DMS153 (cell line): ENCODE data around the gene LSM2.
A peak's percentile ranks its signal among the peaks of the same experiment; 100 is the strongest.
"Not testable (repeated sequence)": the region's sequence is repeated elsewhere in the genome, so short reads cannot be mapped to it uniquely, and the experiment has no call there.

ENCODE experiments used
- DNase-seq: peaks from one replicate; lab custom pipeline; 2025; lab: John Stamatoyannopoulos, UW

Gene LSM2

DNA sequence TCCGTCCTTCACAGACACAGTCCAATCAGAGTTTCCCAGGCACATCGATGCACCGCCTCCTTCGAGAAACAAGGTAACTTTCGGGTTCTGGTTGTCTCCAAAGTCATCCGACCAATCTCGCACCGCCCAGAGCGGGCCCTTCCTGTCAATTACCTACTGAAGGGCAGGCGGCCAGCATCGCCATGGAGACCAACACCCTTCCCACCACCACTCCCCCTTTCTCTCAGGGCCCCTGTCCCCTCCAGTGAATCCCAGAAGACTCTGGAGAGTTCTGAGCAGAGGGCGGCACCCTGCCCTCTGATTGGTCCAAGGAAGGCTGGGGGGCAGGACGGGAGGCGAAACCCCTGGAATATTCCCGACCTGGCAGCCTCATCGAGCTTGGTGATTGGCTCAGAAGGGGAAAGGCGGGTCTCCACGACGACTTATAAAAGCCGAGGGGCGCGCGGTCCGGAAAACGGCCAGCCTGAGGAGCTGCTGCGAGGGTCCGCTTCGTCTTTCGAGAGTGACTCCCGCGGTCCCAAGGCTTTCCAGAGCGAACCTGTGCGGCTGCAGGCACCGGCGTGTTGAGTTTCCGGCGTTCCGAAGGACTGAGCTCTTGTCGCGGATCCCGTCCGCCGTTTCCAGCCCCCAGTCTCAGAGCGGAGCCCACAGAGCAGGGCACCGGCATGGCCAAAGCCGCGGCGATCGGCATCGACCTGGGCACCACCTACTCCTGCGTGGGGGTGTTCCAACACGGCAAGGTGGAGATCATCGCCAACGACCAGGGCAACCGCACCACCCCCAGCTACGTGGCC lies 20.7 kb upstream of the LSM2 start, which contains the start of gene HSPA1B:
HSPA1B (plus strand) TSS at position 453 of the 794 bp plus-strand sequence; CDS start at position 666, 213 bp downstream.
- peak; percentile 99 for DNase-seq

DNA sequence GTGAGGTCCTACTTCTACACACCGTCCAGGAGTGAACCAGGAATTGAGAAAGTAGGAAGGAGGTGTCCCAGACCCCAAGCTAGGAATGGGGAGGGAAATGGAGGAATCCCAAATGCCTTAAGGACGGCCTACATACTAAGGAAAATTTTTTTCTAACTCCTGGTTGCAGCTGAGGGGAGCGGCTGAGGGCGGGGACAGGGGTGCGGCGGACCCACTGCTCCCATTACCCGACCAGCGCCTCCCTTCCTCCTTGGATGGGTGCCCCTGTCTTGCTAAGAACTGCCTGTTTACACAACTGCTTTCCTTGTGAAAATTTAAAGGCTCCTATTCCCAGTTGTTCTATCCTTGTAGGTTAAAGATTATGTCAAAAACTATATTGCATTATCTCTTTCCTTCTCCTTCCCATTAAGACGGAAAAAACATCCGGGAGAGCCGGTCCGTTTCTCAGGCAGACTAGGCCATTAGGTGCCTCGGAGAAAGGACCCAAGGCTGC lies 20.1 kb upstream of the LSM2 start:
- no peak for DNase-seq

DNA sequence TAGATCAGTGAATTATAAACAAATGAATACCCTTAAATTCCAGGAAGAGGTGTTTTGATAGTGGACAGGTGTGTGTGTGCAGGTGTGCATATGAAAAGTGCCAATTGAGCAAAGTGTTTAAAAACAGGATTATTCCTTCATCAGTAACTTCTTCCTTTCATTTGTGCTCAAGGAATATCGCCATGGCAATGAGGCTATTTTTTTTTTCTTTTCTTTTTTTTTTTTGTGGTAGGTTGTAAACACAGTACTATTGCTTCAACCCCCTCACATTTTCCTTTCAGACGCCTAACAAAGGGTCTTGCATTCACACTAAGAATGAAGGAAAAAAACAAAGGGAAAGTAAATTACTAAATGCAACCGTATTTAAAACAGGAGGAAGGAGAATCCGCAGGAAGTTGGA lies 18.8 kb upstream of the LSM2 start:
- no peak for DNase-seq

DNA sequence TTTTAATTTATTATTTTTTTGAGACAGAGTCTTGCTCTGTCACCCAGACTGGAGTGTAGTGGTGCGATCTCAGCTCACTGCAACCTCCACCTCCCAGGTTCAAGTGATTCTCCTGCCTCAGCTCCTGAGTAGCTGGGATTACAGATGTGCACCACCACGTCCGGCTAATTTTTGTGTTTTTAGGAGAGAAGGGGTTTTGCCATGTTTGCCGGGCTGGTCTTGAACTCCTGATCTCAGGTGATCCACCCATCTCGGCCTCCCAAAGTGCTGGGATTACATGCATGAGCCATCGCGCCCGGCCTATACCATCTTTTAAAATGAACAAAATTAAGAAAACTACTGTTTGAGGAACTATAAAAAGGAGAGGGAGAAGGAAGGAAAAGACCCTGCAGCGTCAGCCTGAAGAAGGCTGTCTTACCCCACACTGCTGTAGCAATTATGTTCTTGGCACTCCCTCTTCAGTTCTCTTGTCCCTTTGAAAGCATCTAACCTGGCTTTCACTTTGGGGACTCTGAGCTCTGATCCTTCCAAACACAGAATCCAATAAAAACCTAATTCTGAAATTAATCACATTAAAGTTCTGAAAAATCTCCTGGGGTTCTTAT lies 16.9 kb upstream of the LSM2 start:
- DNase-seq, result not testable (repeated sequence)

DNA sequence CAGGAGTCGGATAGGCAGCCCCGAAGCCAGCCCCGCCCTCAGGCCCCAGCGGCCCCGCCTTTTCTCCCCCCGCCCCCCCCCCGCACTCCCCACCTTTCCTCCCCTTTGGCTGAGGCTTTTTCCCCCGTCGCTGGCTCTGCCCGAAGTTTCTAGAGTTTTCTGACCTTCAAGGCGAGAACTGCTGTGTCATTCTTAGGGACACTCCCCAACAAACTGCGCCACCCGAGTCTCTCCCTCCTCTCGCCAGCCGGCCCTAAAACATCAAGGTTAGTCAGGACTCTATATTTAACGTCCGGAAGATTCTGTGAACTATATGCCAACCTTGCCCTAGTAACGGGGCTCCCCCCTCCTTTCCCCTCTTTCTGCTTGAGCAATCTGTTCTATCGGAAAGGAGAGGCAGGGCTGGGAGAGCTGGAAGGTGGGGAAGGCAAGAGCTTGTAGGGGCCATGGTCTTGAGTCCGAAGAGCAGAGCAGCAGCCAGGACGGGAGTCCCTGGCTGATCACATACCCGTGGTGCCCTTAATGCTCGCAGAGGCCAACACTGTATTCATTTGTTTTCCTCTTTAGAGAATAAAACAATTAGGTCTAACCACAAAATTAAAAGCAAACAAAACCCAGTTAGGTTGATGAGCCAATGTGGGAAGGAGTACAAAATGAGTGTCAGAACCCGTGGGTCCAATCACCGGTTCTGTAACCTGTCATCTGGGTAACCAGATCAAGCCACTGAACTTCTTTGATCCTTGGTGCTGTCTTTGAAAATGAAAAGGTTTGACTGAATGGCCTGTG lies 15.5 kb upstream of the LSM2 start:
- no peak for DNase-seq

DNA sequence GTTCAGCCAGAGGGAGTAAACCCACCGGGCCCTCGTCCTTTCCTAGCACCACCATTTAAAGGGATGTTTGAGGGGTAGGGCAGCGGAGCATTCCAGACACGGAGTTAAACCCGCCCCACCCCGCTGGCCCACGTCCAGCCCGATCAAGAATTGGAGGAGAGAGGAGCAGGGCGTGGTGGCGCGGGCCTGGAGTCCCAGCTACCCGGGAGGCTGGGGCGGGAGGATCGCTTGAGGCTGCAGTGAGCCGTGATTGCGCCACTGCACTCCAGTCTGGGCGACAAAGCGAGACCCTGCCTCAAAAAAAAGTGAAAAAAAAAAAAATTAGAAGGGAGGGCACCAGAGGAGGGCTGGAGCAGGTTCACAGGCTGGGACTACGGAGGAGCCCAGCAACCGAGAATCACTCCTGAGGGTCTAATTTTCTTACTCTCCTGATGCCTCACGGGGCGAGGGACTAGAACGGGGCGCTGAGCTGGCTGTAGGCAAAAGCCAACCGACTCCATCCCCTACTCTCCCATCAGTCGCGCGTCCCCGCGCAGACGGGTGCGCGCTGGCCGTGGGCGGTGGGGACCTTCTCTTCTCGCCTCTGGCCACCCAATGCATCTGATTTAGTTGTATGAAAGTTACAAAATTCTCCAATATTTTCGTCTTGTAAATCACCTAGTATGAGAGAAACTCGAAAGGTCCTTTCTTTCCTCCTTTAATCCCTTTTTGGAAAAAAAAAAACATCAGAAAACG lies 14.7 kb upstream of the LSM2 start:
- DNase-seq, result no peak

DNA sequence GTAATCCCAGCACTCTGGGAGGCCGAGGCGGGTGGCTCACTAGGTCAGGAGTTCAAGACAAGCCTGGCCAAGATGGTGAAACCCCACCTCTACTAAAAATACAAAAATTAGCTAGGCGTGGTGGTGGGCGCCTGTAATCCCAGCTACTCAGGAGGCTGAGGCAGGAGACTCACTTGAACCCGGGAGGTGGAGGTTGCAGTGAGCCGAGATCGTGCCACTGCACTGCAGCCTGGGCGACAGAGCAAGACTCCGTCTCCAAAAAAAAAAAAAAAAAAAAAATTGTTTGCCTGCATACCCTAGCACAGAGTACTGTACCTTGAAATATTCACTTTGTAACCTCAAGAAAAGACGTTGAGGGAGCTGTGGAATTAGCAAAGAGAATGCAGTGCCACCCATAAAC lies 13.6 kb upstream of the LSM2 start:
- not testable (repeated sequence) for DNase-seq

DNA sequence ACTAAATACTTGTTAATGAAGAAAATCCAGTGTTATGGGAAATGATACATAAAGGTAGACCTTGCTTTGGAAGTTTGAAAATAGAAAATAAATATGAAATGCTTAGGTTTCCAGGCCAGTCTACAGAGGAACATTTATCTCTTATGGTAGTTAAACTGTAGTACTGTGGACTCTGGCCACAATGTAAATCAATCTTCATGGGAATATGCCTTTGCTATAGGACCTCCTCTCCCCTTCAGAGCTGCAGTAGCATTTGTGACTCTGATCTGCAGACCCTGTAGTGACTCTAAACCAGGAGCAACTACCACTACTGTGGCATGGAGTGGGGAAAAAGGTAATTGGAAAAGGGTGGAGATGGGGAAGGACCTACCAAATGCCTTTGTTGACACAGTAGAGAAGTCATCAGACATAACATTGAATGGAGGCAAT lies 13.1 kb upstream of the LSM2 start:
- DNase-seq, result no peak

DNA sequence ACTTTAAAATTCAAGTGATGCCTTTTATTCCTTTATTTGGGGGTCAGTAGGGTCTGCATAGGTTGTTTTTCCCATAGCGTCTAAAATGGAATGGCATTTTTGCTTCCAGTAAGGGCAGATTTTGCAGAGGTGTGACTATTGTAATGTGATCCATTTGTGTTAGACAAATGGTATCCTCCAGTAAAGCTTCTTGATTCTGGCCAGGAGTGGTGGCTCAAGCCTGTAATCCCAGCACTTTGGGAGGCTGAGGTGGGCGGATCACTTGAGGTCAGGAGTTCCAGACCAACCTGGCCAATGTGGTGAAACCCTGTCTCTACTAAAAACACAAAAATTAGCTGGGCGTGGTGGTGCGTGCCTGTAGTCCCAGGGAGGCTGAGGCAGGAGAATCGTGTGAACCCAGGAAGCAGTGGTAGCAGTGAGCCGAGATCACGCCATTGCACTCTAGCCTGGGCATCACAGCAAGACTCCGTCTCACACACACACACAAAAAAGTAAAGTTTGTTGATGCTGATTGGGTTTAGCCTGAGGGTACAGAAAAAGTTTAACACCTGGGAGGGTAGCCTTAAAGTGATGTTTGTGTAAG lies 11.3 kb upstream of the LSM2 start:
- DNase-seq, result not testable (repeated sequence)

DNA sequence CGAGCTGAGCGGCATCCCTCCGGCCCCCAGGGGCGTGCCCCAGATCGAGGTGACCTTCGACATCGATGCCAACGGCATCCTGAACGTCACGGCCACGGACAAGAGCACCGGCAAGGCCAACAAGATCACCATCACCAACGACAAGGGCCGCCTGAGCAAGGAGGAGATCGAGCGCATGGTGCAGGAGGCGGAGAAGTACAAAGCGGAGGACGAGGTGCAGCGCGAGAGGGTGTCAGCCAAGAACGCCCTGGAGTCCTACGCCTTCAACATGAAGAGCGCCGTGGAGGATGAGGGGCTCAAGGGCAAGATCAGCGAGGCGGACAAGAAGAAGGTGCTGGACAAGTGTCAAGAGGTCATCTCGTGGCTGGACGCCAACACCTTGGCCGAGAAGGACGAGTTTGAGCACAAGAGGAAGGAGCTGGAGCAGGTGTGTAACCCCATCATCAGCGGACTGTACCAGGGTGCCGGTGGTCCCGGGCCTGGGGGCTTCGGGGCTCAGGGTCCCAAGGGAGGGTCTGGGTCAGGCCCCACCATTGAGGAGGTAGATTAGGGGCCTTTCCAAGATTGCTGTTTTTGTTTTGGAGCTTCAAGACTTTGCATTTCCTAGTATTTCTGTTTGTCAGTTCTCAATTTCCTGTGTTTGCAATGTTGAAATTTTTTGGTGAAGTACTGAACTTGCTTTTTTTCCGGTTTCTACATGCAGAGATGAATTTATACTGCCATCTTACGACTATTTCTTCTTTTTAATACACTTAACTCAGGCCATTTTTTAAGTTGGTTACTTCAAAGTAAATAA lies 10.6 kb upstream of the LSM2 start:
- not testable (repeated sequence) for DNase-seq

DNA sequence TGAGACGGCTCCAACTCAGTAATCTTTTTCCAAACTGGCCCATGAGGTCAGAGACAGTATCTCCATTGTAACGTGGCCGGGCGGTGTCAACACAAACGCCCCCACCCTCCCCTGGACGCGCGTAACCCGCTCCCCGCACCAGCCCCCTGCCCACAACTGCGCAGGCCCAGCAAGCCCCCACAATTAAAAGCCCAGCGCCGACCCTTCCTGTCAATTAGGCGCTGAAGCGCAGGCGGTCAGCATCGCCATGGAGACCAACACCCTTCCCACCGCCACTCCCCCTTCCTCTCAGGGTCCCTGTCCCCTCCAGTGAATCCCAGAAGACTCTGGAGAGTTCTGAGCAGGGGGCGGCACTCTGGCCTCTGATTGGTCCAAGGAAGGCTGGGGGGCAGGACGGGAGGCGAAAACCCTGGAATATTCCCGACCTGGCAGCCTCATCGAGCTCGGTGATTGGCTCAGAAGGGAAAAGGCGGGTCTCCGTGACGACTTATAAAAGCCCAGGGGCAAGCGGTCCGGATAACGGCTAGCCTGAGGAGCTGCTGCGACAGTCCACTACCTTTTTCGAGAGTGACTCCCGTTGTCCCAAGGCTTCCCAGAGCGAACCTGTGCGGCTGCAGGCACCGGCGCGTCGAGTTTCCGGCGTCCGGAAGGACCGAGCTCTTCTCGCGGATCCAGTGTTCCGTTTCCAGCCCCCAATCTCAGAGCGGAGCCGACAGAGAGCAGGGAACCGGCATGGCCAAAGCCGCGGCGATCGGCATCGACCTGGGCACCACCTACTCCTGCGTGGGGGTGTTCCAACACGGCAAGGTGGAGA lies 8.5 kb upstream of the LSM2 start, which contains the start of the genes HSPA1A and HSPA1L:
HSPA1A (plus strand) TSS at position 519 of the 814 bp plus-strand sequence; CDS start at position 733, 214 bp downstream.
HSPA1L (minus strand) TSS at position 259 of the 814 bp plus-strand sequence. CDS start 3,311 bp downstream, outside the sequence.
- DNase-seq, result peak; percentile 94

DNA sequence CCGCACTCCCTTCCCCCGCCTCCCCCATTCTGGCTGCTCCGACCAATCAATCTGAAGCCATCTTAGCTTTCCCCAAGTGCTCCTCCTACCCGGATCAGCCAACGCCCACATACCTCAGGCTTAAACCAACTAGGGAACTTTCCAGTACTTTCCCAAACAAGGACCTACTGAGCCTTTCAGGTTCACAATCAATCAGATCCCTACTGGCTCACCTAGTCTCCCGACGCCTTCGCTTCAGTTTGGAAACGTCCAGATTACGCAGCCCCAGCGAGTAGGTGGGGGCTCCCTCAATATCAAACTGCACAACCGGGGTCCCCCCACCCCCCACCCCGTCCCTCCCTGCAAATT lies 7.9 kb upstream of the LSM2 start:
- peak; percentile 94 for DNase-seq

DNA sequence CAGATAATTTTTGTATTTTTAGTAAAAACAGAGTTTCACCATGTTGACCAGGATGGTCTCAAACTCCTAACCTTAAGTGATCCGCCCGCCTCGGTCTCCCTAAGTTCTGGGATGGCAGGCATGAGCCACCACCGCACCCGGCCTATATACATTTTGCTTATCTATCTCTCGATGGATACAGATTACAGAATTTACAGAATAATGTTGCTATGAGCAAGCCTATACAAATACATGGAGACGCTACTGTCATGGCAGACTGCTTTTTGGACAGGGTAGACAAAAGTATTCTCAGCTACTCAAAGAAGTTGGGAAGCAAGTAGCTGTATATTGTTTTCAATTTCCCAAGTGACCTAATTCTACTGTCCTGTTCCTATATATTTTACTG lies 6.7 kb upstream of the LSM2 start:
- DNase-seq, result no peak

DNA sequence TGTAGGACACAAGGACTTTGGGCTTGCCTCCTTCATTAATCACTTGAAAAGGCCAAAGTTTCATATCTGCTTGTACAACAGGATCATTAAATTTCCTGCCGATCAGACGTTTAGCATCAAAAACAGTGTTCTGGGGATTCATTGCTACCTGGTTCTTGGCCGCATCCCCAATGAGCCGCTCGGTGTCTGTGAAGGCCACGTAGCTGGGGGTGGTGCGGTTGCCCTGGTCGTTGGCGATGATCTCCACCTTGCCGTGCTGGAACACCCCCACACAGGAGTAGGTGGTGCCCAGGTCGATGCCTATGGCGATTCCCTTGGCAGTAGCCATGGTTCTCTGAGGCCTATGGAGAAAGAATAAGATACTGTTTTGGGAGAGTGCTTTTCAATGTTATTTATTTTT lies 4.9 kb upstream of the LSM2 start:
- DNase-seq, result no peak

DNA sequence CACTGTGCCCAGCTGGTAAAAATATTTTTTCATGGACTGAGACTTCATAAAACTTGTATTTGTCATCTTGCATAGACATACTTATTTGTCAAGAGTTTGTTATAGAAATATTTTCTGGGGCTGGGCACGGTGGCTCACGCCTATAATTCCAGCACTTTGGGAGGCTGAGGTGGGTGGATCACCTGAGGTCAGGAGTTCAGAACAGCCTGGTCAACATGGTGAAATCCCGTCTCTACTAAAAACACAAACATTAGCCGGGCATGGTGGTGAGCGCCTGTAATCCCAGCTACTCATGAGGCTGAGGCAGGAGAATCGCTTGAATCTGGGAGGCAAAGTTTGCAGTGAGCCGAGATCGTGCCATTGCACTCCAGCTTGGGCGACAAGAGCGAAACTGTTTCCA lies 1.8 kb upstream of the LSM2 start:
- DNase-seq, result not testable (repeated sequence)

DNA sequence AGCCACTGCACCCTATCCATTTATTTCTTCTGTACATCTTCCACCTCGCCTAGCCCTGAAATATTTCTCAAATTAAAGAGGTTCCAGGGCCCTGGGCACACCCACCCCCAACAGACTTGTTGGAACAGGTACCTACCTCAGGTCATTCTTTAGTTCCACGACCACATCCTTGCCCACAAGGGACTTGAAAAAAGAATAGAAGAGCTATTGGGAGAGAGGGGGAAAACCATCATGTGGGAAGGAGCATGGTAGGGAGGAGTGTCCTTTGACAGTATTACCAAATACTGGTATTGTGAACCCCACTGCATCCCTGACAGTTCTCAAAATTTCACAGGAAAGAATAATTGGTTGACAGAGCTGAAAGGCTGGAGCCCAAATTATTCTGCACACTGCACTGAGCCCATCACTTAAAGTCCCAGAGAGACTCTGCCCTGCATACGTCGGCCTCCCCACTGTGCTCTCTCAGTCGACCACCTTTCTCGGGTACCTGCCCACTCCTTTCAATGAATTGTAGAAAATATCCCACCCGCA lies 762 bp downstream of the LSM2 start:
- no peak for DNase-seq

DNA sequence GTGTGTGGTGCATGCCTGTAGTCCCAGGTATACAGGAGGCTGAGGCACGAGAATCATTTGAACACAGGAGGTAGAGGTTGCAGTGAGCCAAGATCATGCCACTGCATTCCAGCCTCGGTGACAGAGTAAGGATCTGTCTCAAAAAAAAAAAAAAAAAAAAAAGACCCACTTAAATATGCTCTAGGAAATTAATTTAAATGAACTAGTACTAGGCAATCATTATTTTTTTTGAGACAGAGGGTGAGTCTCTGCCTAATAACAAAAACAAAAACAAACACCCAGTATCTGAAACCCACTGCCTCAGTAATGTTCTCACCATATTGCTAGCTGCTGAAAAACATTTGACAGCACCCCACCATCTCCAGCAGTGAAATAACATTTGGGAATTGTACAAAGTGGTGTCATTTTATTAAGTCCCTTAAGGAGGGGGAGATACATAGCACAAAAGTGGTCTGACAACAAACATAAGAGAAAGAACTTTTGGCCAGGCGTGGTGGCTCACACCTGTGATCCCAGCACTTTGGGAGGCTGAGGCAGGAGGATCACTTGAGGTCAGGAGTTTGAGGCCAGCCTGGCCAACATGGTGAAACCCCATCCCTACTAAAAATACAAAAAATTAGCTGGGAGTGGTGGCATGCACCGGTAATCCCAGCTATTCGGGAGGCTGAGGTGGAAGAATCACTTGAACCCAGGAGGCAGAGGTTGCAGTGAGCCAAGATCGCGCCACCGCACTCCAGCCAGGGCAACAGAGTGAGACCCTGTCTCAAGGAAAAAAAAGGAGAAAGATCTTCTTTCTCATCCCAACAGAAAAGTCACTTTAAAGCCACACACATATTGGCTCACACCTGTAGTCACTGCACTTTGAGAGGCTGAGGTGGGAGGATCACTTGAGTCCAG lies 5.5 kb downstream of the LSM2 start:
- DNase-seq, result not testable (repeated sequence)

DNA sequence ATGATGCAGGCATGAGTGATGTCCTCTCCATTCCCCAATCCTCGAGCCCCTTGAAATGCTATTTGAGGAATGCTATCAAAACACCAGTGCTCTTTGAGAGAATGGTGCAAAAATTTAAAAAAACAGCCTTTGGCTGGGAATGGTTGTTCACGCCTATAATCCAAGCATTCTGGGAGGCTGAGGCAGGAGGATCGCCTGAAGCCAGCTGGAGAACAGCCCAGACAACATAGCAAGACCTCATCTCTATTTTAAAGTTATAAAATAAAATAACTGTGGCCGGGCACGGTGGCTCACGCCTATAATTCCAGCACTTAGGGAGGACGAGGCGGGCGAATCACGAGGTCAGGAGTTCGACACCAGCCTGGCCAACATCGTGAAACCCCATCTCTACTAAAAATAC lies 7.0 kb downstream of the LSM2 start:
- DNase-seq, result no peak
